Fibroblast of lung (primary cell): Measurements from ENCODE around the gene RBM28. TPM values are rescaled to one million over a fixed set of nuclear protein-coding genes. Genes with fewer than 3 reads are reported as not detected.

Source experiments
- DNase-seq, 2 donors: peaks; one replicate each; pipeline versions ENCODE4 v3.0.0 to v3.0.0-alpha.2; 2010; ENCODE audit warnings: low read depth in 2 of 2
- H2AFZ ChIP-seq: 2 replicates; pipeline ENCODE4 v1.5.1; 2012; ENCODE audit warnings: low read length, control low read depth, inconsistent platforms
- H3K27ac ChIP-seq: 2 replicates; pipeline ENCODE4 v1.5.1; 2011; ENCODE audit warnings: low read length, control low read depth; ENCODE audit not compliant: insufficient read depth
- H3K27me3 ChIP-seq: 2 replicates; pipeline ENCODE4 v1.5.1; 2011; ENCODE audit warnings: mild to moderate bottlenecking, low read length; ENCODE audit not compliant: control insufficient read depth, insufficient read depth
- H3K36me3 ChIP-seq: 2 replicates; pipeline ENCODE4 v1.5.1; 2011; ENCODE audit warnings: low read length; ENCODE audit not compliant: control insufficient read depth, insufficient read depth
- H3K4me1 ChIP-seq: 2 replicates; pipeline ENCODE4 v1.5.1; 2011; ENCODE audit warnings: low read length; ENCODE audit not compliant: control insufficient read depth, insufficient read depth; ENCODE audit errors: extremely low read depth
- H3K4me2 ChIP-seq: 2 replicates; pipeline ENCODE4 v1.5.1; 2011; ENCODE audit warnings: low read length, control low read depth; ENCODE audit not compliant: insufficient read depth; ENCODE audit errors: extremely low read depth
- H3K4me3 ChIP-seq, 4 experiments: fragments of 200-600 bp in 1 of 4; sonication (generic) in 1 of 4; replicated peaks in 1 of 4; 2 replicates each; pipeline ENCODE4 v1.5.1; 2011 to 2016; ENCODE audit warnings: low read length in 4 of 4, low read depth in 3 of 4, mild to moderate bottlenecking in 3 of 4, control low read depth in 2 of 4, inconsistent platforms in 1 of 4, mixed read lengths in 1 of 4; ENCODE audit not compliant: insufficient read depth in 1 of 4; ENCODE audit errors: control extremely low read depth in 1 of 4
- H3K79me2 ChIP-seq: 2 replicates; pipeline ENCODE4 v1.5.1; 2012; ENCODE audit warnings: mild to moderate bottlenecking, low read length, inconsistent platforms; ENCODE audit not compliant: control insufficient read depth, insufficient read depth
- H3K9ac ChIP-seq: 2 replicates; pipeline ENCODE4 v1.5.1; 2011; ENCODE audit warnings: mild to moderate bottlenecking, low read length, control low read depth; ENCODE audit not compliant: insufficient read depth
- H3K9me3 ChIP-seq: 2 replicates; pipeline ENCODE4 v1.5.1; 2012; ENCODE audit warnings: low read depth, low read length; ENCODE audit not compliant: control insufficient read depth, insufficient read depth
- H4K20me1 ChIP-seq: 2 replicates; pipeline ENCODE4 v1.5.1; 2011; ENCODE audit warnings: low read length; ENCODE audit not compliant: control insufficient read depth, insufficient read depth; ENCODE audit errors: extremely low read depth
- EZH2 ChIP-seq: IDR thresholded peaks from 2 replicates; pipeline ENCODE4 v1.5.1; 2012; ENCODE audit warnings: low read length, control low read depth, mild to moderate bottlenecking; ENCODE audit errors: missing control alignments
- polyA plus RNA-seq, 2 donors: library from polyadenylated mRNA; depleted of rRNA in 1 of 2; stranded (reverse) in 1 of 2; unstranded in 1 of 2; fragments of >200 nt; gene quantifications; 2 replicates each; pipeline ENCODE4 v1.2.1, GENCODE V29; 2011 to 2012; ENCODE audit warnings: missing spikeins in 1 of 2
- total RNA-seq: library from RNA; depleted of rRNA; stranded (reverse); fragments of >200 nt; gene quantifications from 2 replicates; pipeline ENCODE4 v1.2.1, GENCODE V29; 2014
- TF ChIP-seq, protein P1 (sequence below), 2 donors: IDR thresholded peaks in 1 of 2; conservative IDR thresholded peaks in 1 of 2; 1 replicate in 1 of 2; 2 replicates in 1 of 2; pipeline ENCODE4 v1.5.1; 2011 to 2012; ENCODE audit warnings: low read length in 2 of 2, control low read depth in 1 of 2, inconsistent platforms in 1 of 2, low read depth in 1 of 2, mild to moderate bottlenecking in 1 of 2

The RBM28 gene
- total and polyA plus RNA-seq, 2 donors (not counting 1 experiment from before 2014, with no cell fraction given) = 11.2 to 22.9 TPM

DNA sequence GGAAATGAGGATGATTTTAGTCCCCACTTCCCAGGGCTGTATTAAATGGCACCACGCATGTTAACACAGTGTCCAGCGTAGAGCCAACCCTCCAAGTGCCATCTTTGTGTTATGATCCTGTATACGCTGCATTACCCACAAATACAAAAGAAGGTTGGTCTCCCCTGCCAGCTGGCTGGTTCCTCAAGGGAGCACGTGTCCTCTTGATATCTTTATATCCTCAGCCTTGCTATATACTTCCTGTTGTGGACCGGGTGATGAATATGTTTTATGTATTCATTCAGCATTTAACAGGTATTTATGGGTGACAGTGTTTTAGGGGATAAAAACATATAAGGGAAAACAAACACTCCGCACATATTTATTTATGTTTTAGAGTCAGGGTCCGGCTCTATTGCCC is 41.0 kb upstream of the RBM28 start:
- Histone ChIP-seq H2AFZ (no peak overlapping the region), H3K36me3 (no peaks in the 10 kb centered on the region), H3K4me1 (no peaks in the 10 kb centered on the region), H3K9ac (no peak overlapping the region), H3K27me3 (peaks cover 12% of the 10 kb centered on the region), H3K9me3 (no peaks in the 10 kb centered on the region), H3K4me3 (no peak overlapping the region), H3K27ac (no peak overlapping the region), H3K79me2 (no peaks in the 10 kb centered on the region), H4K20me1 (no peaks in the 10 kb centered on the region), H3K4me2 (no peak overlapping the region)
- no peak for TF ChIP-seq EZH2
- TF ChIP-seq, protein P1, sequence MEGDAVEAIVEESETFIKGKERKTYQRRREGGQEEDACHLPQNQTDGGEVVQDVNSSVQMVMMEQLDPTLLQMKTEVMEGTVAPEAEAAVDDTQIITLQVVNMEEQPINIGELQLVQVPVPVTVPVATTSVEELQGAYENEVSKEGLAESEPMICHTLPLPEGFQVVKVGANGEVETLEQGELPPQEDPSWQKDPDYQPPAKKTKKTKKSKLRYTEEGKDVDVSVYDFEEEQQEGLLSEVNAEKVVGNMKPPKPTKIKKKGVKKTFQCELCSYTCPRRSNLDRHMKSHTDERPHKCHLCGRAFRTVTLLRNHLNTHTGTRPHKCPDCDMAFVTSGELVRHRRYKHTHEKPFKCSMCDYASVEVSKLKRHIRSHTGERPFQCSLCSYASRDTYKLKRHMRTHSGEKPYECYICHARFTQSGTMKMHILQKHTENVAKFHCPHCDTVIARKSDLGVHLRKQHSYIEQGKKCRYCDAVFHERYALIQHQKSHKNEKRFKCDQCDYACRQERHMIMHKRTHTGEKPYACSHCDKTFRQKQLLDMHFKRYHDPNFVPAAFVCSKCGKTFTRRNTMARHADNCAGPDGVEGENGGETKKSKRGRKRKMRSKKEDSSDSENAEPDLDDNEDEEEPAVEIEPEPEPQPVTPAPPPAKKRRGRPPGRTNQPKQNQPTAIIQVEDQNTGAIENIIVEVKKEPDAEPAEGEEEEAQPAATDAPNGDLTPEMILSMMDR (conservative IDR thresholded peaks at IDR 0.05 in 1 of 2, IDR thresholded peaks at IDR 0.05 in 1 of 2; ENCODE audit: low read depth in 1 of 2, low read length in 2 of 2) = no peak
- DNase-seq = no peak

DNA sequence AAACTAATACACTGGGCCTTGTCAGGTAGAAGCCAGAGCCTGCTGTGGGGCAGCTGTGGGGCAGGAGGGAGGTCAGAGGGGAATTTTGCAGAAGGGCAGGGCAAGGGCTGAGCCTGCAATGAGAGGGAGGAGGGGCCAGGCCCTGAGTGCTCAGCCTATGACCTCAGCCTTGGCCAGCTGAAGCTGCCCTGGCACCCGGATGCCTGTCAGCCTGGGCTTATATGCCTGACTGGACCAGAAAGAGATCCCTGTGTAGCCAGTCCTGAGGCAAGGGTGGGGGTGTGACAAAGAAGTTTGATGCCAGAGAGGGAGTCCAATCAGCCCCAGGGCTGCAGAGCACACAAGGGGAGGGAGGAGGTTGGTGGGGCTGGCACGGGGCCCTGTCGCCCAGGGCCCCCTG is 40.1 kb upstream of the RBM28 start:
- Histone ChIP-seq H3K9me3 (no peaks in the 10 kb centered on the region), H3K27me3 (peaks cover 11% of the 10 kb centered on the region), H3K36me3 (no peaks in the 10 kb centered on the region), H3K27ac (no peak overlapping the region), H3K9ac (no peak overlapping the region), H3K4me2 (no peak overlapping the region), H2AFZ (no peak overlapping the region), H3K4me3 (no peak overlapping the region), H4K20me1 (no peaks in the 10 kb centered on the region), H3K79me2 (no peaks in the 10 kb centered on the region), H3K4me1 (no peaks in the 10 kb centered on the region)
- no peak for DNase-seq
- TF ChIP-seq EZH2 = no peak
- TF ChIP-seq, protein P1 (conservative IDR thresholded peaks at IDR 0.05 in 1 of 2, IDR thresholded peaks at IDR 0.05 in 1 of 2; ENCODE audit: low read depth in 1 of 2, low read length in 2 of 2) = no peak

DNA sequence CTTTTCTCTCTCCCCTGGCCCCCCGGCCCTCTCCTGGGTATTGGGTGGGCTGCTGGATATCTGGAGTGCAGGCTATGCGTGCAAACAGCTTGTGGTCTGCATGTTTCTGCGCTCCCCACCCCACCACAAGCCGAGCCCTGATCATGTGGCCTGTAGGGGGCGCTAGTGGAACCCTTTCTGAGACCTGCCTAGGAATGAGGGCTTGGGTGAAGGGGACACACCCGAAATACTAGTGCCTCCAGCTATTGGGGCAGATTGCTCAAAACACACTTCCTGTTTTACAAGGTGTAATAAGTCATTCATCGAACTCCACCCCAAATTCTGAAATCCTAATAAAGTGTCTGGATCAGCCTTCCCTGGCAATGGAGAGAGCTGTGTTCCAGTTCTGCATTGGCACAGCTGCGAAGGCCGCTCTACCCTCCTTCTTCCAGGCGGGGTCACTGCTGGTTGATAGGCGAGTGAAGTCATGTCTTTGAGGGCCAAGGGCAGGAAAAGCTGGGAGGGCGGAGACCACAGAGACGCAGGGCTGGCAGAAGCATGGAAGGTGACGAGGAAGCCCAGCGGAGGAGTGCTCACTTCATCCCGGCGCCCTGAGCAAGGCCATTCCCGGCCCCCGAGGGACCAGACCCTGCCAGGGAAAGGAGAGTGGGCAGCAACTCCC is 37.6 kb upstream of the RBM28 start:
- Histone ChIP-seq H3K4me3 (no peak overlapping the region), H3K27me3 (peaks cover 12% of the 10 kb centered on the region), H3K27ac (no peak overlapping the region), H3K4me1 (no peaks in the 10 kb centered on the region), H3K9ac (no peak overlapping the region), H3K79me2 (no peaks in the 10 kb centered on the region), H3K9me3 (no peaks in the 10 kb centered on the region), H4K20me1 (no peaks in the 10 kb centered on the region), H3K36me3 (no peaks in the 10 kb centered on the region), H2AFZ (no peak overlapping the region), H3K4me2 (no peak overlapping the region)
- DNase-seq = no peak
- TF ChIP-seq, protein P1 (conservative IDR thresholded peaks at IDR 0.05 in 1 of 2, IDR thresholded peaks at IDR 0.05 in 1 of 2; ENCODE audit: low read depth in 1 of 2, low read length in 2 of 2) = peak; percentile 33 to 58
- TF ChIP-seq EZH2 = no peak
